ENCODE results near the gene CCDC6.
"Not testable (repeated sequence)": the region's sequence is repeated elsewhere in the genome, so short reads cannot be mapped to it uniquely, and the experiment has no call there.

CCDC6 gene

DNA sequence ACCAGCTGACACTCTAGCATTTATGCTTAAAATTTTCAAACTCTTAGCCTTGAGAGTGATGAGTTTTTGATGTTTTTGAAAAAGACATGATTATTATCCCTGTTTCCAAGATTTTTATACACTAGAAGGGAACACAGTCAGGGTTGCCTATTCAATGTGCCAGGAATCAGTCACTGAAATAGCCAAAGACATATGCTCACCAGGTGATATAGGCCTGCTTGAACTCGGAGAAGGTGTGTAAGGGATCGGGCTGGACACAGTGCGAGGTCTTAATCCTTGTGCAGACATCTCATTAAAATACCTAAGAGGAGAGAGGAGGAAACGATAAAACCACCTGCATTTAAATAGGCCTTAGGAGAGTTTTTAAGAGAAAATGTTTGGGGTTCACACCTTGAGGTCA, 102.1 kb downstream of the CCDC6 start:
- DNase-seq, result no peak

DNA sequence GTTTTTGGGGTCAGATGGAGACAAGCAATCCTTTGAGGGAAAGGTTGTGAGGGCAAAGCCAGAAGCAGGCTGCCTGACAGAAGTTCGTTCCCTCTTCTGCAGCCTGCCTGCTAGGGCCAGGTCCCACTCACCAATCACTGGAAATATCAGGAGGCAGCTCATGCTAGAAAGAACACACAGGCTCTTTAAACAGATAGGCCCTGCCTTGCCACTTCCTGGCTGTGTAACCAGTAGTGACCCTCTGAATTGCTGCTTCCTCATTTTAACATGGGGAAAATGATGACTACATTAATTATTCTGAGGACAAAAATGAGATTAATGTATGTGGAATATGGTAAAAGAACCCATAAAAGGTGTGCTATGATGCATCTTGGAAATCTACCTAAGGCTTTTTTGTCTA, 102.6 kb downstream of the CCDC6 start:
- no peak for DNase-seq

DNA sequence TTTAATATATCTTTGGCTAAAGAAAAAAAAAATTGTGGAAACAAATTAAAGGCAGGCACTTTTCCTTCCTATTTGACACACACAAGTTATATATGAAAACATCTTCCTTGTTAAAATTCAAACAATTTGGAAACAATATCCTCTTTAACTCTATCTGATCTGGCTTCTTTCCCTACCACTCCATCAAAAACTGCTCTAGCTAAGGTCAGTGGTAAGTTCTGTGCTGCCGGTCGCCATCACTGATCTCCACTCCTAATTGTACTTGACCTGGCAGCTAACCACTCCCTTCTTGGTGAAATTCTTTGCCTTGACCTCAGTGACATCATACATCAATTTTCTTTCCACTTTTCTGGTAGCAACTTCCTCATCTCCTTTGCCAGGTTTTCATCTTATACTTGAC, 105.2 kb downstream of the CCDC6 start:
- no peak for DNase-seq

DNA sequence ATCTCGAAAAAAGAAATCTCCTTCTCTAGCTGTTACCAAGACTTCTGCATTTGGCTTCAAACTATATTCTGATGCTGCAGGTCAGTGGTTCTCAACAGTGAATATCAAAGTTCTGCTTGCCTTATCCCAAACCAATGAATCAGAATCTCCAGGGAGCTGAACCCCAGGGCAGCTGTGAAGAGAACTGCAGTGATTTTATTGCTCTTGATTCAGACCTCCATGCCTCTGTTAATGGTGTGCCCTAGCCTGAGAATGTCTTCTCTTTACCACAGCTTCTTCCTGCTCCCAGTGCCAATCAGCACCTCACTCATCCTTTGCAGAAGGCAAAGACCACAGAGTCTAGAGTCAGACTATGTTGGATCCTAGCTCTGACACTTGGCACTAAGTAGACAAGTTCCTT, 106.9 kb downstream of the CCDC6 start:
- no peak for DNase-seq

DNA sequence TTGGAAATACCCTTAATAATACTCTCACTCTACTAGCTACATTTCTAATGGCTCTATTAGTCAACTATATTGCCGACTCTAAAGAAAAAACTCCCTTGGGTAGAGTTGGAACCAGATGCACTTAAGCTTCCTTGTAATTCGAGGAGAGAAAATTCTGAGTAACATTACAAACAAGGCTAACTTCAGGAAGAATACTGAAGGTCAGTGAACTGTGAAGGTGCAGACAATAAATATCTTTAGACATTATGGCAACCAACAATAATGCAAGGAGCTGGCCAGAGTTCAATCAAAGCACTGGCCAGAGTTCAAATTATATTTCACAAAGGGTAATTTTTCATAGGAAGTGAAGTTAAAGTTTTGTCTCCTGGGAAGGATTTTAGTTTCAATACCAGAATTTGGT, 112.4 kb downstream of the CCDC6 start:
- no peak for DNase-seq

DNA sequence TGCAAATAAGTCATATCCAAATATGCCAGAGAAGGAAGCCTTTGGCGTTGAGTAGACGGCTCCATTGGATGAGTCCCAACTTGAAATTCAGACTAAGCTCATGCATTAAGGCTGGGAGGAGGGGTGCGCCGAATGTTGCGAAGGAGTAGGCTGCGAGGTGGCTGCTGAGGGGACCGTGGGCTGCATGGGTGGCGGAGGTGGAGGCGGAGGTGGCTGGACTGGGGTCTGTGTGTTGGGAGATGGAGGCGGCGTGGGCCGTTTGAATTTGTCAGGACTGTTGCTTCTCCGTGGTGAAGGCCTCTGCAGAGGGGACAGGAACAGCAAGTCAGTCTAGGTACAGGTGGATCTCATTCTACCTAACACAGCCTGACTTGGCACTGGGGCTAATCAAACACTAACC, 113.5 kb downstream of the CCDC6 start:
- DNase-seq, result no peak

GRCh38 chr10:59791601-59792000, 114.8 kb downstream of the CCDC6 start:
- DNase-seq, result no peak

GRCh38 chr10:59790080-59790479, 116.3 kb downstream of the CCDC6 start:
- not testable (repeated sequence) for DNase-seq

DNA sequence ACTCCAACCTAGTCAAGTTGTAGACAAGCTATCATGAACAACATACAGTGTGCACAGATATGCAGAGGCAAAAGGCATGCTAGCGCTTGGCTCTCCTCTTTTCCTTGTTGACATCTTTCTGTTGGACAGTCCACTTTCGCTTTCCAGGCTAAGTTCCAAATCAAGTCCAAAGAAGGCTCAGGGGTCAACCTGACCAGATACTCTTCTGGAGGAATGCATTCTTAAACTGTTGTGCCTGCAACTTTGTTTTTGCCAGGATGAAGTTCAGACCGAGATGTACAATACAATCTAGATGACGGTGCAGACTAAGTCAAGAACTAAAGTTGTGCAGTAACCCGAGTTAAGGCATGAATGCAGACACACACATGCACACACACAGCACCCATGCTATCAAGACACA, 117.4 kb downstream of the CCDC6 start:
- DNase-seq, result not testable (repeated sequence)

- not testable (repeated sequence) for DNase-seq
Observed at GRCh38 chr10:59787032-59787431, 119.3 kb downstream of the CCDC6 start.

DNA sequence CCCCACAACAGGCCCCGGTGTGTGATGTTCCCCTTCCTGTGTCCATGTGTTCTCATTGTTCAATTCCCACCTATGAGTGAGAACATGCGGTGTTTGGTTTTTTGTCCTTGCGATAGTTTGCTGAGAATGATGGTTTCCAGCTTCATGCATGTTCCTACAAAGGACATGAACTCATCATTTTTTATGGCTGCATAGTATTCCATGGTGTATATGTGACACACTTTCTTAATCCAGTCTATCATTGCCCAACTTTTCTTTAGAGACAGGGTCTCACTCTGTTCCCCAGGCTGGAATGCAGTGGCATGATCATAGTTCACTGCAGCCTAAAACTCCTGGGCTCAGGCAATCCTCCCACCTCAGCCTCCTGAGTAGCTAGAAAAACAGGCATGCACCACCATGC, 120.9 kb downstream of the CCDC6 start:
- not testable (repeated sequence) for DNase-seq

- no peak for DNase-seq
Observed at GRCh38 chr10:59781511-59781910, 124.8 kb downstream of the CCDC6 start.

GRCh38 chr10:59779756-59780533, 126.4 kb downstream of the CCDC6 start:
- DNase-seq, result no peak

DNA sequence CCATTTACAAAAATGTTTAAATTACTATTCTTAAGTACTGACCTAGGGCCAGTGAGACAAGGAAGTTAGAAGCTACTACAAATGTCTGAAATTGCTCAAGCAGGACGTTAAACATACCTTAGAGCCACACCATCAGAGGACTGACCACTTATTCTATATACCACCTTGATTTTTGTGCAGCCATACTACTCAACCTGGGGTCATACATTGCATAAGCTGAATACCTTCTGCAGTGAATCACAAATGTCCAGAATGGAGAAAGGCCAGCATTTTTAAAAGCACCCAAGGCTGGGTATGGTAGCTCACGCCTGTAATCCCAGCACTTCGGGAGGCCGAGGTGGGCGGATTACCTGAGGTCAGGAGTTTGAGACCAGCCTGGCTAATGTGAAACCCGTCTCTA, 131.9 kb downstream of the CCDC6 start:
- no peak for DNase-seq

- no peak for DNase-seq
Observed at GRCh38 chr10:59773088-59773487, 133.3 kb downstream of the CCDC6 start.

DNA sequence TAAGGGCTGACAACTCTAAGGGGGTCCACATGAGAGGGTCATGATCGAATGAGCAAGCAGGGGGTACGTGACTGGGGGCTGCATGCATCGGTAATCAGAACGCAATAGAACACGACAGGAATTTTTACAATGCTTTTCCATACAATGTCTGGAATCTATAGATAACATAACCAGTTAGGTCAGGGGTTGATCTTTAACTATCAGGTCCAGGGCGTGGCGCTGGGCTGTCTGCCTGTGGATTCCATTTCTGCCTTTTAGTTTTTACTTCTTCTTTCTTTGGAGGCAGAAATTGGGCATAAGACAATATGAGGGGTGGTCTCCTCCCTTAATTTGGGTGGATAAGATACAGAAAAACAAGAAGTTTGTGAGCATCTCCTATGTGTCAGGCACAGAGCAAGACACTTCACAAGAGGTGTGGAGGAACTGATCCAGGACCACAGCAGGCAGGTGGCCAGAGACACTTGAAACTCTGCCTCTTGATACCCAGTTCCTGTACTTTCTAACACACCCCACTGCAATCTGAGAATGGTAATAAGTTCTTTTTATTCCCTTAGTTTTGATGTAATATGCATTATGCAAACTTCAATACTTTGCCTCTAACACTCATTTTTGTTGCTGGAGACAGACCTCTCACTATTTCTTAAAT, 135.1 kb downstream of the CCDC6 start:
- no peak for DNase-seq

- DNase-seq, result no peak
Observed at GRCh38 chr10:59770689-59771088, 135.7 kb downstream of the CCDC6 start.

- no peak for DNase-seq
Observed at GRCh38 chr10:59762505-59762904, 143.9 kb downstream of the CCDC6 start.

GRCh38 chr10:59757966-59758365, 148.4 kb downstream of the CCDC6 start:
- DNase-seq, result no peak

- no peak for DNase-seq
Observed at GRCh38 chr10:59754951-59755350, 151.4 kb downstream of the CCDC6 start.

GRCh38 chr10:59753267-59753666, 153.1 kb downstream of the CCDC6 start, which contains the start of gene MRLN:
MRLN (minus strand) TSS chr10:59753455.
- no peak for DNase-seq

- DNase-seq, result no peak
Observed at GRCh38 chr10:59752278-59752940, 153.9 kb downstream of the CCDC6 start.

DNA sequence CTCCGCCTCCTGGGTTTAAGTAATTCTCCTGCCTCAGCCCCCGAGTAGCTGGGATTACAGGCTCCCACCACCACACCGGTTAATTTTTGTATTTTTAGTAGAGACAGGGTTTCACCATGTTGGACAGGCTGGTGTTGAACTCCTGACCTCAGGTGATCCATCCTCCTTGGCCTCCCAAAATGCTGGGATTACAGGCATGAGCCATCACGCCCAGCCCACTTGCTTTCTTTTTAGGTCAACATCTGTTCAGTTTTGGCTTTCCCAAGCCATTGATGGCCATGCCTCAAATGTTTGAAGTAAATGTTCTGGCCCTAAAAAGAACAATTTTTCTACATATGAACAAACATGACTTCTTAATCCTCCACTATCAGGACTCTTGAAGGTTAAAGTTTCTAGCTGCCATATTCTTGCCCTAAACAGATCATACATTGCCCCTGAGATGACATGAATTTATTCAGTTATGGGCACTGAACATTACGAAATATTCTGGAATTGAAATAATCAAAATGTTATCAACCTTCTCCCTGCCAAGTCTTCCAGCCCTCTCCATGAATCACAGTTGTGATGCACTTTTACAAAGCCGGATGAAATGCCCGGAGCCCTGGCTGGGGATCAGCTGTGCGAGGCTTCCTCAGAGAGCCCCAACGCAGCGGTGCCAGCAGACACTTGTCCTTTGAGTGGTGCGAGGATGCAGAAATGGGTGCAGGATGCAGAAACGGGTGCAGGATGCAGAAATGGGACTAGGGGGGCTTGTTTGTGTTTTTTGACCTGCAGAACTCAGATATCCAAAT, 156.0 kb downstream of the CCDC6 start:
- no peak for DNase-seq
